Ishikawa (cell line): ENCODE results near the gene GRM7.

Experiments
- MAX ChIP-seq: IDR thresholded peaks from 2 replicates; pipeline ENCODE4 v1.6.1; 2012
- NFIC ChIP-seq: IDR thresholded peaks from 2 replicates; pipeline ENCODE4 v1.6.1; 2012
- REST ChIP-seq: IDR thresholded peaks from 2 replicates; pipeline ENCODE4 v1.6.1; 2012; ENCODE audit warnings: low read depth, mild to moderate bottlenecking
- TCF12 ChIP-seq: IDR thresholded peaks from 2 replicates; pipeline ENCODE4 v1.6.1; 2012; ENCODE audit warnings: low read depth

- TF ChIP-seq MAX = no peak
- no peak for TF ChIP-seq REST
- no peak for TF ChIP-seq NFIC
- no peak for TF ChIP-seq TCF12
Measured at GRCh38 chr3:7205535-7205934, 344.6 kb downstream of the GRM7 start.
